ENCODE data around the gene NAP1L1. TPM values are rescaled to one million over a fixed set of nuclear protein-coding genes. Genes with fewer than 3 reads are reported as not detected.
A peak's percentile ranks its signal among the peaks of the same experiment; 100 is the strongest.

Gene NAP1L1
- total RNA-seq, 1 experiment from 2014 or later: 493 TPM

GRCh38 chr12:76026643-76027063 lies 57.8 kb downstream of the NAP1L1 start:
- TF ChIP-seq, protein P1, sequence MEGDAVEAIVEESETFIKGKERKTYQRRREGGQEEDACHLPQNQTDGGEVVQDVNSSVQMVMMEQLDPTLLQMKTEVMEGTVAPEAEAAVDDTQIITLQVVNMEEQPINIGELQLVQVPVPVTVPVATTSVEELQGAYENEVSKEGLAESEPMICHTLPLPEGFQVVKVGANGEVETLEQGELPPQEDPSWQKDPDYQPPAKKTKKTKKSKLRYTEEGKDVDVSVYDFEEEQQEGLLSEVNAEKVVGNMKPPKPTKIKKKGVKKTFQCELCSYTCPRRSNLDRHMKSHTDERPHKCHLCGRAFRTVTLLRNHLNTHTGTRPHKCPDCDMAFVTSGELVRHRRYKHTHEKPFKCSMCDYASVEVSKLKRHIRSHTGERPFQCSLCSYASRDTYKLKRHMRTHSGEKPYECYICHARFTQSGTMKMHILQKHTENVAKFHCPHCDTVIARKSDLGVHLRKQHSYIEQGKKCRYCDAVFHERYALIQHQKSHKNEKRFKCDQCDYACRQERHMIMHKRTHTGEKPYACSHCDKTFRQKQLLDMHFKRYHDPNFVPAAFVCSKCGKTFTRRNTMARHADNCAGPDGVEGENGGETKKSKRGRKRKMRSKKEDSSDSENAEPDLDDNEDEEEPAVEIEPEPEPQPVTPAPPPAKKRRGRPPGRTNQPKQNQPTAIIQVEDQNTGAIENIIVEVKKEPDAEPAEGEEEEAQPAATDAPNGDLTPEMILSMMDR (IDR thresholded peaks at IDR 0.05; ENCODE audit: unreplicated experiment): no peak
- Mint-ChIP-seq H3K27ac (ENCODE audit: low read depth, unreplicated experiment) (peak overlapping the region; percentile 82), H3K36me3 (ENCODE audit: insufficient read depth, unreplicated experiment) (peaks cover 32% of the 10 kb centered on the region), H3K4me3 (ENCODE audit: unreplicated experiment) (no peak overlapping the region), H3K4me1 (ENCODE audit: insufficient read depth, unreplicated experiment) (peaks cover 18% of the 10 kb centered on the region), H3K9me3 (ENCODE audit: unreplicated experiment) (no peaks in the 10 kb centered on the region), H3K27me3 (ENCODE audit: insufficient read depth, unreplicated experiment) (no peaks in the 10 kb centered on the region)
- ChIA-PET CTCF (interaction anchor here (0.6 to 11.6 kb wide), 5 partner anchors 206 to 500 kb away, joined by 3 to 117 read pairs (median 4); no protein-coding TSS in a partner anchor), POLR2A (interaction anchor here (0.6 to 8.3 kb wide), 6 partner anchors 29 to 558 kb away, joined by 3 to 59 read pairs (median 3); no protein-coding TSS in a partner anchor)
- intact Hi-C loops (cut with micrococcal nuclease): no loop called here
- no TSS peak for BruUV-seq (replicated peaks)
- peak; percentile 49 for DNase-seq (ENCODE audit: unreplicated experiment)

DNA sequence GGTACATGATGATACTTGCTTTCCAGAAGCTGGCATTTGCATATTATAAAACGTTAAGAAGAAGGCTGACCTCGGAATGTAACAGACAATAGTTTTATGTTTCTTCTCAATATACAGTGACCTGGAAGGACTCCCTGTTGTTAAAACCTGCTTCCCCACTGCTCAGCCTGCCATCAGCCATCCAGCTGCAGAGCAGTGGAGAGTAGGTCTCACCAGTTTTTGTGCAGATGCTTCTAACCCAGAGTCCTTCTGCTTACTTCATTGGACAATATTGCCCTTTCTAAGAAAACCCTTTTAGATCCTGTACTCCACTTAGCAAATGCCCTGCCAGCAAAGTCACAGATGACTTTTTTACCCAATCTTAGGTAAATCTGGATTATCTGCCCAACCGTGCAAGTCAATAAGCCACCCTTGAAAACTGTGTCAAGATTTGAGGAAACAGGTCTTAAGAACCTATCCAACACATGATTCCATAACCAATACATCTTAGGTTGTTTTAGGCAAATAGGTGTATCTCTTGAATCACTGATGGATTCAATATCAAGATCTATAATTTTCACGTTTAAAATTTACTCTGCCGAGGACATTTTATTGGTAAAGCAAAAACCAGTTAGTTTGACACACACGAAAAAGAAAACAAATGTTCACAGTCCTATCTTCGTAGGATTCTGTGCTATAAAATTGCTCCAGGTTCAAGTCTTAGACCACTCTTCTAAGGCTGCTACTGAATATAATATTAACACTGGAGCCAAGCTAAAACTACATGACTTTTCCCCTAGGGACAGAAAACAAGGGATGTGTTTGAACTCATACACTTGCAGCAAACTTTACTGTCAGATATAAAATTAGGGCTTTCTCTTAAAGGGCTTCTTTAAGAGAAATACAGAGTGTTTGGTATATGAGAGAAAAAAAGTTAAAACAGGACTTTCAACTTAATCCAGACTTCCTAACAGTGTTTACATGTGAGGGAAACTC lies 58.6 kb downstream of the NAP1L1 start:
- CTCF ChIA-PET: interaction anchor here (0.6 to 1.2 kb wide), 8 partner anchors 187 to 499 kb away, joined by 3 to 6 read pairs (median 3); no protein-coding TSS in a partner anchor
- no peaks in the 10 kb centered on the region for H3K27me3 Mint-ChIP-seq (ENCODE audit: insufficient read depth, unreplicated experiment)
- POLR2A ChIA-PET: interaction anchor here (0.6 to 8.3 kb wide), 10 partner anchors 15 to 559 kb away, joined by 3 to 59 read pairs (median 3); no protein-coding TSS in a partner anchor
- peaks cover 22% of the 10 kb centered on the region for H3K4me1 Mint-ChIP-seq (ENCODE audit: insufficient read depth, unreplicated experiment)
- H3K27ac Mint-ChIP-seq (ENCODE audit: low read depth, unreplicated experiment): peak overlapping the region; percentile 82
- H3K4me3 Mint-ChIP-seq (ENCODE audit: unreplicated experiment): no peak overlapping the region
- H3K36me3 Mint-ChIP-seq (ENCODE audit: insufficient read depth, unreplicated experiment): peaks cover 32% of the 10 kb centered on the region
- no peak for DNase-seq (ENCODE audit: unreplicated experiment)
- BruUV-seq (replicated peaks): no TSS peak
- intact Hi-C loops (cut with micrococcal nuclease): loop anchor here (2.0 kb wide), 1 partner anchor 81 kb away; no protein-coding TSS in a partner anchor
- TF ChIP-seq, protein P1 (IDR thresholded peaks at IDR 0.05; ENCODE audit: unreplicated experiment): no peak
- no peaks in the 10 kb centered on the region for H3K9me3 Mint-ChIP-seq (ENCODE audit: unreplicated experiment)

- TF ChIP-seq, protein P1 (IDR thresholded peaks at IDR 0.05; ENCODE audit: unreplicated experiment): no peak
- H3K4me1 Mint-ChIP-seq (ENCODE audit: insufficient read depth, unreplicated experiment): peaks cover 31% of the 10 kb centered on the region
- CTCF ChIA-PET: interaction anchor here (0.6 to 1.2 kb wide), 6 partner anchors 45 to 498 kb away, joined by 3 to 6 read pairs (median 3); no protein-coding TSS in a partner anchor
- no TSS peak for BruUV-seq (replicated peaks)
- peaks cover 24% of the 10 kb centered on the region for H3K36me3 Mint-ChIP-seq (ENCODE audit: insufficient read depth, unreplicated experiment)
- peak overlapping the region; percentile 82 for H3K27ac Mint-ChIP-seq (ENCODE audit: low read depth, unreplicated experiment)
- POLR2A ChIA-PET: interaction anchor here (0.7 to 1.7 kb wide), 12 partner anchors 8 to 516 kb away, joined by 3 to 6 read pairs (median 3); no protein-coding TSS in a partner anchor
- DNase-seq (ENCODE audit: unreplicated experiment): peak; percentile 72
- H3K4me3 Mint-ChIP-seq (ENCODE audit: unreplicated experiment): no peak overlapping the region
- H3K9me3 Mint-ChIP-seq (ENCODE audit: unreplicated experiment): no peaks in the 10 kb centered on the region
- intact Hi-C loops (cut with micrococcal nuclease): loop anchor here (2.0 kb wide), 1 partner anchor 80 kb away; no protein-coding TSS in a partner anchor
- H3K27me3 Mint-ChIP-seq (ENCODE audit: insufficient read depth, unreplicated experiment): no peaks in the 10 kb centered on the region
These were observed 59.4 kb downstream of the NAP1L1 start for GRCh38 chr12:76024942-76025600.

Data from MCF 10A (cell line).